Activated naive CD8-positive, alpha-beta T cell treated with anti-CD3 and anti-CD28 coated beads for 36 hours (primary cell): ENCODE data around the gene TM7SF2. TPM values are rescaled to one million over a fixed set of nuclear protein-coding genes. Genes with fewer than 3 reads are reported as not detected.

Experiments
- DNase-seq: peaks from one replicate; pipeline ENCODE4 v3.0.0; 2021
- H3K27ac Mint-ChIP-seq: one replicate; pipeline ENCODE4 v1.8.0; 2022; ENCODE audit warnings: mild to moderate bottlenecking, moderate library complexity, mixed read lengths
- H3K27me3 Mint-ChIP-seq: one replicate; pipeline ENCODE4 v1.8.0; 2022; ENCODE audit warnings: mild to moderate bottlenecking, mixed read lengths
- H3K36me3 Mint-ChIP-seq: one replicate; pipeline ENCODE4 v1.8.0; 2021; ENCODE audit warnings: mild to moderate bottlenecking, mixed read lengths
- H3K4me1 Mint-ChIP-seq: one replicate; pipeline ENCODE4 v1.8.0; 2021; ENCODE audit warnings: mixed read lengths
- H3K4me3 Mint-ChIP-seq: one replicate; pipeline ENCODE4 v1.8.0; 2022; ENCODE audit warnings: mild to moderate bottlenecking, moderate library complexity, mixed read lengths
- H3K9me3 Mint-ChIP-seq: one replicate; pipeline ENCODE4 v1.8.0; 2022; ENCODE audit warnings: mixed read lengths
- total RNA-seq, 2 experiments: library from RNA; stranded (reverse); gene quantifications; one replicate each; pipeline ENCODE4 v1.2.3, GENCODE V29; 2021

Gene TM7SF2
- total RNA-seq, 2 experiments from 2014 or later = 12.3 to 14.7 TPM

DNA sequence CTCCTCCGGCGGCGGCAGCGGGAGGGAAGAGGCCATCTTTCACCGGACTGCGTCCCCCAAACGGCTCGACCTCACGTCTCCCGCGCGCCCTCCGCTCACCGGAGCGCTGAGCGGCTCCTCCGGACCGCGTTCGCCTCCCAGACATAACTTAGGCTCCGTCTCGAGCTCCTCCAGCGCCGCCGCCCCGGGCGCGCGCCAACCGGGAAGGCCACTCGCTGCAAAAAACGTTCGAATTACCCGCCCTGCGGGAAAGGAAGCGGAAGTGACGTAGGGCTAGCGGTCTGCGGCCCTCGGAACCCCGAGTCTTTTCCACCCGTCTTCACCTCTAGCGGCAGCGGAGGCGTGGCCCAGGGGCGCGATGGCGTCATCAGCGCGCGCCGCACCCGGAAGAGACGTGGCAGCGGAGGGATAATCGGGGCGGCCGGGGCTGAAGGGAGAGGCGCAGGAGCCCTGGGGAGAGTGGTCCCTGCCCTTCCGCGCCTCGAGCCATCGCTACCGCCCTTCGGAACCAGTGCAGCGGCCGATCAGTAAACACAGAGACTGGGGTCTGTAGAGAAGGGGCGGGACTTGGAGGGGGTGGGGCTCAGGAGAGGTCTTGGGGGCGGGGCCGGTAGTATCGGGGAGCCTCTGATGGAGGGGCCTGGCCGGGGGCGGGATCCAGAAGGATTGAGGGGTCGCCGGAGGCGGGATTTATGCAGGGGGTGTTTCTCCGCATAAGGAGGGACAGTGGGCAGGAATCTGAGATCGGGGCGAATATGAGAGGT is 27.7 kb upstream of the TM7SF2 start, which contains the start of the genes CDCA5 and ZFPL1:
CDCA5 (minus strand) TSS at position 207 of the 764 bp plus-strand sequence; CDS start at position 145, 62 bp downstream.
ZFPL1 (plus strand) TSS at position 389 of the 764 bp plus-strand sequence. CDS start 477 bp downstream, outside the sequence.
- Mint-ChIP-seq H3K27me3 (peaks cover 4% of the 10 kb centered on the region), H3K36me3 (peaks cover 40% of the 10 kb centered on the region)

GRCh38 chr11:65084598-65085375 is 26.9 kb upstream of the TM7SF2 start:
- peaks cover 29% of the 10 kb centered on the region for H3K4me1 Mint-ChIP-seq
- DNase-seq = no peak
- H3K27me3 Mint-ChIP-seq = peaks cover 4% of the 10 kb centered on the region
- peak overlapping the region; percentile 97 for H3K4me3 Mint-ChIP-seq
- H3K36me3 Mint-ChIP-seq = peaks cover 37% of the 10 kb centered on the region
- H3K9me3 Mint-ChIP-seq = no peaks in the 10 kb centered on the region
- H3K27ac Mint-ChIP-seq = peak overlapping the region; percentile 98

More for the DNA sequence above, 27.7 kb upstream of the TM7SF2 start, which contains the start of the genes CDCA5 and ZFPL1:
- Mint-ChIP-seq H3K4me1 (peaks cover 34% of the 10 kb centered on the region), H3K27ac (peak within 1 kb of the TSS; percentile 98), H3K9me3 (no peaks in the 10 kb centered on the region), H3K4me3 (peak within 1 kb of the TSS; percentile 97)
- DNase-seq = peak; percentile 97

- Mint-ChIP-seq H3K4me3 (peak overlapping the region; percentile 97), H3K27me3 (peaks cover 4% of the 10 kb centered on the region), H3K36me3 (peaks cover 36% of the 10 kb centered on the region)
Observed at GRCh38 chr11:65085446-65085845, 26.2 kb upstream of the TM7SF2 start.

GRCh38 chr11:65086809-65087208 is 24.9 kb upstream of the TM7SF2 start:
- no peaks in the 10 kb centered on the region for H3K9me3 Mint-ChIP-seq
- H3K27ac Mint-ChIP-seq = no peak overlapping the region
- H3K27me3 Mint-ChIP-seq = peaks cover 4% of the 10 kb centered on the region
- peaks cover 23% of the 10 kb centered on the region for H3K4me1 Mint-ChIP-seq
- H3K36me3 Mint-ChIP-seq = peaks cover 25% of the 10 kb centered on the region
- no peak overlapping the region for H3K4me3 Mint-ChIP-seq
- no peak for DNase-seq

More at GRCh38 chr11:65085446-65085845, 26.2 kb upstream of the TM7SF2 start:
- Mint-ChIP-seq H3K9me3 (no peaks in the 10 kb centered on the region), H3K4me1 (peaks cover 28% of the 10 kb centered on the region), H3K27ac (no peak overlapping the region)
- DNase-seq = no peak

- peaks cover 19% of the 10 kb centered on the region for H3K4me1 Mint-ChIP-seq
Observed at GRCh38 chr11:65087216-65087615, 24.5 kb upstream of the TM7SF2 start.

DNA sequence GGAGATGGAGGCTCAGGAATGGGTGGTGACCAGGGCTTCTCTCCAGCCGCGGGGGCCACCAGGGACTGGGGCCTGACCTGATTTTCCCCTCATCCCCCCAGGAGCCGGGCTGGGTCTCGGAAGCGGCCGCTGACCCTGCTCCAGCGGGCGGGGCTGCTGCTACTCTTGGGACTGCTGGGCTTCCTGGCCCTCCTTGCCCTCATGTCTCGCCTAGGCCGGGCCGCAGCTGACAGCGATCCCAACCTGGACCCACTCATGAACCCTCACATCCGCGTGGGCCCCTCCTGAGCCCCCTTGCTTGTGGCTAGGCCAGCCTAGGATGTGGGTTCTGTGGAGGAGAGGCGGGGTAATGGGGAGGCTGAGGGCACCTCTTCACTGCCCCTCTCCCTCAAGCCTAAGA is 23.8 kb upstream of the TM7SF2 start:
- Mint-ChIP-seq H3K36me3 (peaks cover 17% of the 10 kb centered on the region), H3K27ac (no peak overlapping the region), H3K4me1 (peaks cover 15% of the 10 kb centered on the region), H3K9me3 (no peaks in the 10 kb centered on the region), H3K27me3 (peaks cover 4% of the 10 kb centered on the region), H3K4me3 (no peak overlapping the region)
- DNase-seq = no peak

More at GRCh38 chr11:65087216-65087615, 24.5 kb upstream of the TM7SF2 start:
- no peak overlapping the region for H3K4me3 Mint-ChIP-seq
- H3K27ac Mint-ChIP-seq = no peak overlapping the region
- DNase-seq = no peak
- H3K9me3 Mint-ChIP-seq = no peaks in the 10 kb centered on the region
- peaks cover 23% of the 10 kb centered on the region for H3K36me3 Mint-ChIP-seq
- peaks cover 4% of the 10 kb centered on the region for H3K27me3 Mint-ChIP-seq

DNA sequence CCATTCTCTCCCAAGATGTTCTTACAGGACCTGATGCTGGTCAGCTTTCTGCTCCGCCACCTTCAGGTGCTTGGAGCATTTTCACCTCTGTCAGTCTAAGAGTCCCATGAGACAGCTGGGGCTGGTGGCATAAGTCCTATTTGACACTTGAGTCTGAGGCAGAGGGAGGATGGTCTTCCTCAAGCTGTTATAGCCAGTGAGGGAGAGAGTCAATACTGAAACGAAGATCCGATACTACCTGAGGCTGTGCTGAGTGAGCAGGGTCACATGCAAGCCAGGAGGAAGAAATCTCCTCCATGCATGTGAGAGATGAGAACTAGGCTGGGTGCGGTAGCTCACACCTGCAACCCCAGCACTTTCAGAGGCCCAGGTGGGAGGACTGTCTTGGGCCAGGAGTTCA is 22.1 kb upstream of the TM7SF2 start:
- Mint-ChIP-seq H3K27me3 (no peaks in the 10 kb centered on the region), H3K27ac (no peak overlapping the region), H3K4me3 (no peak overlapping the region), H3K9me3 (no peaks in the 10 kb centered on the region), H3K36me3 (peaks cover 6% of the 10 kb centered on the region), H3K4me1 (peaks cover 7% of the 10 kb centered on the region)
- DNase-seq = no peak

DNA sequence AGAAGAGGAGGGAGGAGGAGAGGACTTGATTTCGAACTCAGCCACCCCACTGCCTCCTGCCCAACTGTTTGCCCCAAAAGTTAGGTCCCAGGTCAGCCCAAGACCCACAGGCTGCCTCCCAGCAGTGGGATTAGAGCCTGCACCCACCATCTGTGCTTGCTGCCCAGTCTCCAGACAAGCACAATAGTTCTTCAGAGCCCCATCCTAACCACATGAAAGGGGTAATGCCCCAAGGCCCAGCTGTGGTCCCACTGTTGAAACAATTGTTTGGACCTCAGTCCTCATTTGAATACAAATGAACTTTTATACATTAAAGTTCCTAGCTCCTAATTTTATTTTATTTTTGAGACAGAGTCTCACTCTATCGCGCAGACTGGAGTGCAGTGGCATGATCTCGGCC is 21.0 kb upstream of the TM7SF2 start:
- Mint-ChIP-seq H3K4me3 (no peak overlapping the region), H3K27ac (no peak overlapping the region), H3K27me3 (no peaks in the 10 kb centered on the region), H3K36me3 (peaks cover 6% of the 10 kb centered on the region), H3K4me1 (peaks cover 3% of the 10 kb centered on the region), H3K9me3 (no peaks in the 10 kb centered on the region)
- no peak for DNase-seq

- Mint-ChIP-seq H3K27me3 (no peaks in the 10 kb centered on the region), H3K27ac (peak overlapping the region; percentile 95), H3K4me3 (peak overlapping the region; percentile 93), H3K9me3 (no peaks in the 10 kb centered on the region), H3K4me1 (peaks cover 10% of the 10 kb centered on the region), H3K36me3 (peaks cover 2% of the 10 kb centered on the region)
- no peak for DNase-seq
Observed at GRCh38 chr11:65095427-65095826, 16.2 kb upstream of the TM7SF2 start.

DNA sequence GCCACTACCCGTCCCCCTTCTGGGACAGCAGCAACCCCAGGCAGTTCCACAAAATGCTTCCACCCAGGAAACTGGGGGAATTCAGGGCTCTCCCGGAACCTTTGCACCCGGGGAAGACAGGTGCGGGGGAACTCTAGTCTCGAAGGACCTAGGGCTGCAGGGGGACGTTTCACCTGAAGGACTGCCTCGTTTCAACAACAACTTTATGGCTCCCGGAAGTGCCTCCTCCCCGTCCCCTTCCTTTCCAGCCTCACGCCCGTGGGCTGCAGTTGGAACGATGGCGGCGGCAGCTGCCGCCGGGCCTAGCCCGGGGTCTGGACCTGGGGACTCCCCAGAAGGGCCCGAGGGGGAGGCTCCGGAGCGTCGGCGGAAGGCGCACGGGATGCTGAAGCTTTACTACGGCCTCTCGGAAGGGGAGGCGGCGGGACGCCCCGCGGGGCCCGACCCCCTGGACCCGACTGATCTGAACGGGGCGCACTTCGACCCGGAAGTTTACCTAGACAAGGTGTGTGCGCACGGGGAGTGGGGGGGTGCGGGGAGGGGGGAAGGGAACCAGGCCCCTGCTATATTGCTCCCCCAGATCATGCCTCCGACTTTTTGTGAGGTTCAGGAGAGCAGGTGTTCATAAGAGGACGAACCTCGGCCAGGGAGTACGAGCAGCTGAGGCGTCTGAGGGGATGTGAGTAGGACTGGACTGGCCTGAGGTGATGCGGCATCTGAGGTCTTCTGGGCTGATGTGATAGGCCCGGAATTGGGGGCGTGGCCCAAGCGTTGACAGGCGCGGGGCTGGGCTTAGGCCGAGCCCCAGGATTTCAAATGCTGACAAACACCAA is 15.5 kb upstream of the TM7SF2 start, which contains the start of gene VPS51:
VPS51 (plus strand) TSS at position 241 of the 833 bp plus-strand sequence; CDS start at position 278, 37 bp downstream.
- Mint-ChIP-seq H3K9me3 (no peaks in the 10 kb centered on the region), H3K4me1 (peaks cover 10% of the 10 kb centered on the region), H3K4me3 (peak within 1 kb of the TSS; percentile 93), H3K27ac (peak within 1 kb of the TSS; percentile 95), H3K36me3 (peaks cover 2% of the 10 kb centered on the region), H3K27me3 (no peaks in the 10 kb centered on the region)
- DNase-seq = peak; percentile 86

DNA sequence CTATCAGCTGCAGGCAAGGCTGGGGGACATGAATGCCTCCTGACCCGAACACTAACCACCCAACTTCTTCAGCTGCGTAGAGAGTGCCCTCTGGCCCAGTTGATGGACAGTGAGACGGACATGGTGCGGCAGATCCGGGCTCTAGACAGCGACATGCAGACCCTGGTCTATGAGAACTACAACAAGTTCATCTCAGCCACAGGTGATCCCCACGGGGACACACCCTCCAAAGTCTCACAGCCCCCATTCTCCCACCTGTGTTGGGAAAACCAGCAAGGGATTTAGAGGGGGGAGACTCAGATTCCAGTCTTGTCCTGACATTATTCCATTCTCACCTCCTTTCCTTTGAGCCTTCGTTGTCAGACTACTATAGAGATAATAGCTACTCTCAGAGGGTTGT is 14.7 kb upstream of the TM7SF2 start:
- peaks cover 2% of the 10 kb centered on the region for H3K36me3 Mint-ChIP-seq
- no peaks in the 10 kb centered on the region for H3K27me3 Mint-ChIP-seq
- H3K4me3 Mint-ChIP-seq = peak overlapping the region; percentile 93
- H3K4me1 Mint-ChIP-seq = peaks cover 10% of the 10 kb centered on the region
- peak overlapping the region; percentile 95 for H3K27ac Mint-ChIP-seq
- no peaks in the 10 kb centered on the region for H3K9me3 Mint-ChIP-seq
- DNase-seq = no peak

DNA sequence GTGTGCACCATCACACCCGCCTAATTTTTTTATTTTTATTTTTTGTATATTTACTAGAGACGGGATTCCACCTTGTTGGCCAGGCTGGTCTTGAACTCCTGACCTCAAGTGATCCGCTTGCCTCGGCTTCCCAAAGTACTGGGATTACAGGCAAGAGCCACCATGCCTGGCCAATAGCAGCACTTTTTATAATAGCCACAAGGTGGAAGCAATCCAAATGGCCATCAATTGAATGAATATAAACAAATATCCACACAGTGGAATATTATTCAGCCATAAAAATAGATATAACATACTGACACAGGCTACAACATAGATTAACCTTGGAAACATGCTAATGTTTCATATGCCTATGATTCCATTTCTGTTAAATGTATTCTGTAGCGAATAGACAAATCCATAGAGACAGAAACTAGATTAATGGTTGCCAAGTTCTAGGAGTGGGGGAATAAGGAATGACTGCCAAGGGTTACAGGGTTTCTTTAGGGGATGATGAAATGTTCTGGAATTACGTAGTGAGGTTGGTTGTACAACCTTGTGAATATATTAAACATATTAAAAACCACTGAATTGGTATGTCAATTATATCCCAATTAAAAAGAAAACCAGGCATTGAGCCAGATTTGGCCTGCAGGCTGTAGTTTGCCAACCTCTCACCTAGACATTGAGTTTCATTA is 10.9 kb upstream of the TM7SF2 start:
- peaks cover 3% of the 10 kb centered on the region for H3K36me3 Mint-ChIP-seq
- H3K9me3 Mint-ChIP-seq = no peaks in the 10 kb centered on the region
- no peak overlapping the region for H3K27ac Mint-ChIP-seq
- H3K4me3 Mint-ChIP-seq = no peak overlapping the region
- no peak for DNase-seq
- H3K4me1 Mint-ChIP-seq = peaks cover 11% of the 10 kb centered on the region
- H3K27me3 Mint-ChIP-seq = no peaks in the 10 kb centered on the region

GRCh38 chr11:65102142-65103095 is 9.3 kb upstream of the TM7SF2 start:
- H3K9me3 Mint-ChIP-seq = no peaks in the 10 kb centered on the region
- peak overlapping the region; percentile 19 for H3K27ac Mint-ChIP-seq
- H3K27me3 Mint-ChIP-seq = no peaks in the 10 kb centered on the region
- no peak for DNase-seq
- peaks cover 3% of the 10 kb centered on the region for H3K36me3 Mint-ChIP-seq
- peaks cover 13% of the 10 kb centered on the region for H3K4me1 Mint-ChIP-seq
- no peak overlapping the region for H3K4me3 Mint-ChIP-seq
